K562 (cell line): ENCODE data around the gene KAZN. TPM values are rescaled to one million over a fixed set of nuclear protein-coding genes. Genes with fewer than 3 reads are reported as not detected.

ENCODE experiments used
- ATAC-seq: fragments of 200-7000 bp; cut with Tn5 transposase; 3 replicates; pipeline ENCODE4 v1.9.1; 2020; ENCODE audit warnings: moderate library complexity
- BruUV-seq: library from RNA; stranded (reverse); fragments of 400-500 nt; replicated peaks from 2 replicates; lab custom pipeline; 2021; lab: Mats Ljungman, UMichigan
- CTCF ChIA-PET: fragments of 300-600 bp; formaldehyde crosslinking; extraction: SDS; loops from one replicate; lab custom pipeline; 2021; ENCODE audit warnings: low intra/inter-chr PET ratio; lab: Yijun Ruan, JAX
- POLR2A ChIA-PET: fragments of 300-600, 350-650 bp; sonication (Branson Sonifier 250); formaldehyde crosslinking; extraction: SDS; loops from one replicate; lab custom pipeline; 2021; ENCODE audit warnings: antibody characterized with exemption, inconsistent platforms; lab: Yijun Ruan, JAX
- DNase-seq, 4 experiments: peaks; one replicate each; pipeline versions ENCODE4 v3.0.0 to v3.0.0-alpha.2; 2011 to 2018; ENCODE audit warnings: low spot score in 3 of 4, mixed read lengths in 3 of 4; ENCODE audit errors: extremely low read depth in 1 of 4
- FAIRE-seq: peaks from 2 replicates; lab custom pipeline; 2011; peaks lifted over from hg19 to GRCh38; lab: Jason Lieb, UNC
- H2AFZ ChIP-seq: 2 replicates; pipeline ENCODE4 v1.6.0; 2011; ENCODE audit warnings: low read depth, low read length, control low read depth, inconsistent platforms
- H3K27ac ChIP-seq: fragments of 200-600 bp; 3 replicates; pipeline ENCODE4 v1.8.0; 2011; ENCODE audit warnings: low read depth, mild to moderate bottlenecking, control low read depth, inconsistent platforms, low read length, moderate library complexity, mixed read lengths; ENCODE audit errors: extremely low read depth
- H3K27me3 ChIP-seq, 2 experiments: fragments of 300-600 bp in 1 of 2; 2 replicates in 1 of 2; 3 replicates in 1 of 2; pipeline versions ENCODE4 v1.6.0 to v1.8.0; 2011; ENCODE audit warnings: inconsistent platforms in 2 of 2, low read length in 2 of 2, mild to moderate bottlenecking in 1 of 2, mixed read lengths in 1 of 2, moderate library complexity in 1 of 2; ENCODE audit not compliant: control insufficient read depth in 2 of 2, insufficient read depth in 2 of 2
- H3K36me3 ChIP-seq: fragments of 300-600 bp; 3 replicates; pipeline ENCODE4 v1.8.0; 2011; ENCODE audit warnings: mild to moderate bottlenecking, low read length, inconsistent platforms; ENCODE audit not compliant: control insufficient read depth, insufficient read depth
- H3K4me1 ChIP-seq, 2 experiments: fragments of 200-600 bp in 1 of 2; replicated peaks in 1 of 2; 2 replicates in 1 of 2; 3 replicates in 1 of 2; pipeline versions ENCODE4 v1.5.1 to v1.8.0; 2011; ENCODE audit warnings: inconsistent platforms in 2 of 2, low read length in 2 of 2, mild to moderate bottlenecking in 1 of 2, mixed read lengths in 1 of 2, moderate library complexity in 1 of 2; ENCODE audit not compliant: control insufficient read depth in 2 of 2, insufficient read depth in 2 of 2
- H3K4me2 ChIP-seq: 2 replicates; pipeline ENCODE4 v1.6.1; 2011; ENCODE audit warnings: low read length, control low read depth, inconsistent platforms, mixed read lengths; ENCODE audit not compliant: insufficient read depth
- H3K4me3 ChIP-seq: fragments of 200-600 bp; sonication (generic), shearing (Covaris generic); 2 replicates; pipeline ENCODE4 v1.5.1; 2016; ENCODE audit warnings: control low read depth, inconsistent platforms
- H3K79me2 ChIP-seq: fragments of 200-600 bp; 3 replicates; pipeline ENCODE4 v1.8.0; 2011; ENCODE audit warnings: low read length, inconsistent platforms; ENCODE audit not compliant: control insufficient read depth, insufficient read depth
- H3K9ac ChIP-seq, 2 experiments: 2 replicates each; pipeline versions ENCODE4 v1.6.0 to v1.6.1; 2011; ENCODE audit warnings: low read depth in 2 of 2, low read length in 2 of 2, control low read depth in 1 of 2, inconsistent platforms in 1 of 2, mild to moderate bottlenecking in 1 of 2, mixed read lengths in 1 of 2; ENCODE audit not compliant: insufficient read depth in 1 of 2
- H3K9me1 ChIP-seq: one replicate; pipeline ENCODE4 v1.6.0; 2011; ENCODE audit warnings: inconsistent platforms, mild to moderate bottlenecking, low read length, moderate library complexity; ENCODE audit not compliant: control insufficient read depth, insufficient read depth
- H3K9me3 ChIP-seq: replicated peaks from 2 replicates; pipeline ENCODE4 v1.5.1; 2011; ENCODE audit warnings: low read depth, low read length, inconsistent platforms; ENCODE audit not compliant: control insufficient read depth, insufficient read depth
- H4K20me1 ChIP-seq: replicated peaks from 2 replicates; pipeline ENCODE4 v1.6.1; 2011; ENCODE audit warnings: low read length, inconsistent platforms, mixed read lengths; ENCODE audit not compliant: control insufficient read depth, insufficient read depth
- ARID1B ChIP-seq: fragments of 450-650 bp; IDR thresholded peaks from 2 replicates; pipeline ENCODE4 v1.6.1; 2016; ENCODE audit warnings: antibody characterized with exemption, mild to moderate bottlenecking, inconsistent platforms
- CHD2 ChIP-seq: IDR thresholded peaks from 2 replicates; pipeline ENCODE4 v1.6.1; 2011; ENCODE audit warnings: low read depth, low read length
- E2F4 ChIP-seq: sonication (generic); formaldehyde crosslinking; IDR thresholded peaks from 2 replicates; pipeline ENCODE4 v1.8.0; 2022; ENCODE audit warnings: mild to moderate bottlenecking, low read depth, missing genetic modification reagents
- ETV6 ChIP-seq, 3 experiments: fragments of 150-350 bp in 1 of 3; sonication (generic) in 1 of 3; formaldehyde crosslinking in 1 of 3; IDR thresholded peaks; 2 replicates each; pipeline versions ENCODE4 v1.6.1 to v1.8.0; 2014 to 2022; ENCODE audit warnings: borderline replicate concordance in 2 of 3, low read depth in 2 of 3, antibody characterized with exemption in 1 of 3, low read length in 1 of 3, mild to moderate bottlenecking in 1 of 3, missing genetic modification reagents in 1 of 3
- JUNB ChIP-seq: fragments of 450-650 bp; formaldehyde crosslinking; conservative IDR thresholded peaks from 2 replicates; pipeline ENCODE4 v1.4.0; 2020; ENCODE audit warnings: mild to moderate bottlenecking
- NUFIP1 ChIP-seq: fragments of 450-650 bp; IDR thresholded peaks from 2 replicates; pipeline ENCODE4 v1.6.1; 2018; ENCODE audit not compliant: partially characterized antibody
- PATZ1 ChIP-seq: fragments of 250-450 bp; sonication (Bioruptor Pico); IDR thresholded peaks from 2 replicates; pipeline ENCODE4 v1.5.0; 2020; ENCODE audit warnings: mild to moderate bottlenecking, borderline replicate concordance
- PTTG1 ChIP-seq: fragments of 450-650 bp; IDR thresholded peaks from 2 replicates; pipeline ENCODE4 v1.6.1; 2016; ENCODE audit warnings: low read depth, mild to moderate bottlenecking, missing genetic modification characterization, missing compliant biosample characterization
- PURB ChIP-seq: sonication (generic); formaldehyde crosslinking; IDR thresholded peaks from 2 replicates; pipeline ENCODE4 v1.9.0; 2021; ENCODE audit warnings: low read depth, mild to moderate bottlenecking, missing genetic modification reagents
- RBM17 ChIP-seq: fragments of 200-400 bp; formaldehyde crosslinking; IDR thresholded peaks from 2 replicates; pipeline ENCODE4 v1.6.1; 2017; ENCODE audit warnings: low read depth, mild to moderate bottlenecking, low read length, borderline replicate concordance
- SIX5 ChIP-seq, 2 experiments: IDR thresholded peaks; 2 replicates each; pipeline ENCODE4 v1.6.1; 2011; ENCODE audit warnings: low read length in 2 of 2, borderline replicate concordance in 1 of 2, low read depth in 1 of 2, mild to moderate bottlenecking in 1 of 2, moderate library complexity in 1 of 2; ENCODE audit not compliant: insufficient read depth in 1 of 2
- ZFP1 ChIP-seq: fragments of 450-650 bp; formaldehyde crosslinking; IDR thresholded peaks from 2 replicates; pipeline ENCODE4 v1.4.0; 2020; ENCODE audit warnings: mild to moderate bottlenecking, mixed read lengths
- ZNF175 ChIP-seq: fragments of 200-800 bp; sonication (Bioruptor generic); IDR thresholded peaks from 2 replicates; pipeline ENCODE4 v1.6.1; 2016; ENCODE audit warnings: low read depth, mild to moderate bottlenecking, missing genetic modification characterization, missing compliant biosample characterization
- ZNF23 ChIP-seq: fragments of 250-450 bp; sonication (Bioruptor Pico); IDR thresholded peaks from 2 replicates; pipeline ENCODE4 v1.4.0; 2020; ENCODE audit warnings: mild to moderate bottlenecking
- ZNF507 ChIP-seq: conservative IDR thresholded peaks from 2 replicates; pipeline ENCODE4 v1.6.1; 2017; ENCODE audit warnings: missing genetic modification characterization, missing compliant biosample characterization
- ZNF584 ChIP-seq: fragments of 200-800 bp; sonication (Bioruptor generic); IDR thresholded peaks from 2 replicates; pipeline ENCODE4 v1.6.1; 2016; ENCODE audit warnings: low read depth, mild to moderate bottlenecking, missing genetic modification characterization, missing compliant biosample characterization
- ZNF586 ChIP-seq: fragments of 450-650 bp; formaldehyde crosslinking; conservative IDR thresholded peaks from 2 replicates; pipeline ENCODE4 v1.4.0; 2020; ENCODE audit warnings: mild to moderate bottlenecking, moderate library complexity
- ZNF785 ChIP-seq: fragments of 250-450 bp; sonication (Bioruptor Pico); IDR thresholded peaks from 2 replicates; pipeline ENCODE4 v1.4.0; 2020; ENCODE audit warnings: mild to moderate bottlenecking
- WGBS: fragments of 100-300 bp; shearing (Covaris generic); methylation state at CpG from one replicate; pipeline ENCODE4 v1.1.6; 2016; ENCODE audit warnings: low coverage, mixed read lengths; ENCODE audit not compliant: insufficient coverage; ENCODE audit errors: missing lambda C conversion rate; 5-methylcytosine and 5-hydroxymethylcytosine counted together
- in situ Hi-C: fragments of 300-500 bp; cut with MboI; formaldehyde crosslinking; loops from 4 replicates; pipeline ENCODE4 v1.15.0; 2018; ENCODE audit warnings: inconsistent platforms, mixed read lengths
- intact Hi-C: fragments of 100-400 bp; cut with micrococcal nuclease; formaldehyde crosslinking; loops from 2 replicates; pipeline ENCODE4 v1.14.2; 2022
- polyA plus RNA-seq, 8 experiments: library from polyadenylated mRNA; depleted of rRNA in 4 of 8; stranded (reverse) in 5 of 8; unstranded in 3 of 8; fragments of >200 nt; fragmentation: Nextera tagmentation in 2 of 8; fragmentation: Illumina TruSeq in 1 of 8; extraction: Ambion mirVana in 2 of 8; extraction: Trizol in 1 of 8; gene quantifications; 2 replicates each; pipeline versions ENCODE4 v1.2.1 to v1.2.3, GENCODE V29; 2011 to 2014; ENCODE audit warnings: inconsistent platforms in 1 of 8, missing spikeins in 1 of 8
- total RNA-seq, 7 experiments: library from RNA; depleted of rRNA in 6 of 7; stranded (reverse); fragments of >200 nt in 6 of 7; fragmentation: Illumina TruSeq in 2 of 7; extraction: Trizol in 2 of 7; gene quantifications; 2 replicates each; pipeline versions ENCODE4 v1.2.1 to v1.2.3, GENCODE V29; 2011 to 2021; ENCODE audit warnings: low replicate concordance in 1 of 7

Gene KAZN
- total and polyA plus RNA-seq, 9 of the 15 experiments (the other 6 are each of a cell fraction or from before 2014, with no cell fraction given) = 2.1 to 21.6 (median 5.4) TPM

GRCh38 chr1:14552246-14552965, 46.1 kb upstream of the KAZN start:
- no TSS peak for BruUV-seq
- no peaks in the 10 kb centered on the region for H3K9me3 ChIP-seq
- peaks cover 49 to 54% of the 10 kb centered on the region in 2 experiments for H3K27me3 ChIP-seq
- no peaks in the 10 kb centered on the region for H3K79me2 ChIP-seq
- H3K4me2 ChIP-seq = no peak overlapping the region
- H2AFZ ChIP-seq = no peak overlapping the region
- no peak for ATAC-seq
- POLR2A ChIA-PET = interaction anchor here (0.6 to 0.7 kb wide), 2 partner anchors 215 to 588 kb away, joined by 3 read pairs; no protein-coding TSS in a partner anchor
- H3K27ac ChIP-seq = no peak overlapping the region
- no peak overlapping the region for H3K4me3 ChIP-seq
- H3K36me3 ChIP-seq = no peaks in the 10 kb centered on the region
- H3K9ac ChIP-seq = no peak overlapping the region
- H4K20me1 ChIP-seq = no peaks in the 10 kb centered on the region
- intact Hi-C loops (no loop called here), in situ Hi-C loops (no loop called here)
- H3K9me1 ChIP-seq = no peaks in the 10 kb centered on the region
- no peak for DNase-seq
- 17% methylated on average over 11 of the region's 11 CpGs for WGBS
- CTCF ChIA-PET = no interaction called here
- FAIRE-seq = no peak
- H3K4me1 ChIP-seq = 0 out of 5 replicates have a peak, but pooled peaks cover 0 to 2% of the 10 kb centered on the region in 2 experiments
- TF ChIP-seq ARID1B (no peak), RBM17 (no peak), CHD2 (no peak), JUNB (CRISPR knock-in tag) (no peak), PATZ1 (CRISPR knock-in tag) (no peak), NUFIP1 (no peak), ZNF586 (no peak), PURB (CRISPR knock-in tag) (no peak), ZNF23 (CRISPR knock-in tag) (no peak), ZFP1 (CRISPR knock-in tag) (no peak), SIX5 (IDR thresholded peaks at IDR 0.05; ENCODE audit: borderline replicate concordance in 1 of 2, insufficient read depth in 1 of 2, low read depth in 1 of 2, low read length in 2 of 2) (no peak), ETV6 (IDR thresholded peaks at IDR 0.05; ENCODE audit: borderline replicate concordance in 1 of 2, low read depth in 2 of 2, low read length in 1 of 2) (no peak), ETV6 (CRISPR knock-in tag; IDR thresholded peaks at IDR 0.05; ENCODE audit: borderline replicate concordance) (no peak), ZNF785 (CRISPR knock-in tag) (no peak), ZNF507 (tag) (no peak), E2F4 (CRISPR knock-in tag) (no peak), PTTG1 (tag) (no peak), ZNF584 (CRISPR knock-in tag) (no peak), ZNF175 (CRISPR knock-in tag) (no peak)
